ENCODE results near the gene PCDHGB1.
A peak's percentile ranks its signal among the peaks of the same experiment; 100 is the strongest.
"Not testable (repeated sequence)": the region's sequence is repeated elsewhere in the genome, so short reads cannot be mapped to it uniquely, and the experiment has no call there.

The PCDHGB1 gene

GRCh38 chr5:141338538-141339306 is 11.2 kb upstream of the PCDHGB1 start, which contains the start of gene PCDHGA2:
TSS of gene PCDHGA2 (plus strand) at chr5:141338760.
- no peaks in the 10 kb centered on the region for H3K4me1 Mint-ChIP-seq
- no peak within 1 kb of the TSS for H3K27ac Mint-ChIP-seq
- H3K36me3 Mint-ChIP-seq (ENCODE audit: low read depth), result peaks cover 24% of the 10 kb centered on the region
- H3K4me3 Mint-ChIP-seq, result no peak within 1 kb of the TSS
- H3K9me3 Mint-ChIP-seq, result peaks cover 71% of the 10 kb centered on the region
- ATAC-seq, result no peak
- DNase-seq, result no peak
- H3K27me3 Mint-ChIP-seq, result peaks cover 85% of the 10 kb centered on the region

DNA sequence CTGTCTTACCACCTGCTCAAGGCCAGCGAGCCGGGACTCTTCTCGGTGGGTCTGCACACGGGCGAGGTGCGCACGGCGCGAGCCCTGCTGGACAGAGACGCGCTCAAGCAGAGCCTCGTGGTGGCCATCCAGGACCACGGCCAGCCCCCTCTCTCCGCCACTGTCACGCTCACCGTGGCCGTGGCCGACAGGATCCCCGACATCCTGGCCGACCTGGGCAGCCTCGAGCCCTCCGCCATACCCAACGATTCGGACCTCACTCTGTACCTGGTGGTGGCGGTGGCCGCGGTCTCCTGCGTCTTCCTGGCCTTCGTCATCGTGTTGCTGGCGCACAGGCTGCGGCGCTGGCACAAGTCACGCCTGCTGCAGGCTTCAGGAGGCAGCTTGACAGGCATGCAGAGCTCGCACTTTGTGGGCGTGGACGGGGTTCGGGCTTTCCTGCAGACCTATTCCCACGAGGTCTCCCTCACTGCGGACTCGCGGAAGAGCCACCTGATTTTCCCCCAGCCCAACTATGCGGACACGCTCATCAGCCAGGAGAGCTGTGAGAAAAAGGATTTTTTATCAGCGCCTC is 9.0 kb upstream of the PCDHGB1 start:
- H3K27ac Mint-ChIP-seq, H3K4me3 Mint-ChIP-seq, ATAC-seq, H3K4me1 Mint-ChIP-seq, DNase-seq: not testable (repeated sequence)
- Mint-ChIP-seq H3K27me3 (peaks cover 81% of the 10 kb centered on the region), H3K36me3 (ENCODE audit: low read depth) (peaks cover 34% of the 10 kb centered on the region), H3K9me3 (peaks cover 65% of the 10 kb centered on the region)

GRCh38 chr5:141342773-141343172 is 7.1 kb upstream of the PCDHGB1 start:
- no peak for DNase-seq
- Mint-ChIP-seq H3K27ac (no peak overlapping the region), H3K27me3 (peaks cover 74% of the 10 kb centered on the region), H3K36me3 (ENCODE audit: low read depth) (peaks cover 34% of the 10 kb centered on the region), H3K9me3 (peaks cover 56% of the 10 kb centered on the region), H3K4me1 (no peaks in the 10 kb centered on the region), H3K4me3 (no peak overlapping the region)
- no peak for ATAC-seq

- Mint-ChIP-seq H3K36me3 (ENCODE audit: low read depth) (peaks cover 31% of the 10 kb centered on the region), H3K4me1 (no peaks in the 10 kb centered on the region), H3K27ac (no peak within 1 kb of the TSS), H3K4me3 (no peak within 1 kb of the TSS), H3K27me3 (peaks cover 68% of the 10 kb centered on the region), H3K9me3 (peaks cover 50% of the 10 kb centered on the region)
- no peak for ATAC-seq
- DNase-seq, result no peak
Measured at GRCh38 chr5:141343242-141343952, 6.5 kb upstream of the PCDHGB1 start, which contains the start of gene PCDHGA3. TSS of gene PCDHGA3 (plus strand) at chr5:141343829. CDS start at chr5:141344034, 205 bp downstream.

DNA sequence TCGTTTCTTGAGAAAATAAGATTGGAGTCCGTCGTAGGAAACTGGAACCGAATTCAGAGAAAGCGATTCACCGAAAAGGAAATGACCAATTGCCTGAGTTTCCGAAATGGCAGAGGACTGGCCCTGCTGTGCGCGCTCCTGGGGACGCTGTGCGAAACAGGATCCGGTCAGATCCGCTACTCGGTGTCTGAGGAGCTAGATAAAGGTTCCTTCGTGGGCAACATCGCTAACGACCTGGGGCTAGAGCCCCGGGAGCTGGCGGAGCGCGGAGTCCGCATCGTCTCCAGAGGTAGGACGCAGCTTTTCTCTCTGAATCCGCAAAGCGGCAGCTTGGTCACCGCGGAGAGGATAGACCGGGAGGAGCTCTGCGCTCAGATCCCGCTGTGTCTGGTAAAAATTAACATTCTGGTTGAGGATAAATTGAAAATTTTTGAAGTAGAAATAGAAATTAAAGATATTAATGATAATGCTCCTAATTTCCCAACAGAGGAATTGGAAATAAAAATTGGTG is 5.9 kb upstream of the PCDHGB1 start:
- ATAC-seq, result no peak
- H3K27me3 Mint-ChIP-seq, result peaks cover 67% of the 10 kb centered on the region
- peaks cover 28% of the 10 kb centered on the region for H3K36me3 Mint-ChIP-seq (ENCODE audit: low read depth)
- H3K4me1 Mint-ChIP-seq, result no peaks in the 10 kb centered on the region
- no peak overlapping the region for H3K27ac Mint-ChIP-seq
- no peak overlapping the region for H3K4me3 Mint-ChIP-seq
- no peak for DNase-seq
- peaks cover 51% of the 10 kb centered on the region for H3K9me3 Mint-ChIP-seq

DNA sequence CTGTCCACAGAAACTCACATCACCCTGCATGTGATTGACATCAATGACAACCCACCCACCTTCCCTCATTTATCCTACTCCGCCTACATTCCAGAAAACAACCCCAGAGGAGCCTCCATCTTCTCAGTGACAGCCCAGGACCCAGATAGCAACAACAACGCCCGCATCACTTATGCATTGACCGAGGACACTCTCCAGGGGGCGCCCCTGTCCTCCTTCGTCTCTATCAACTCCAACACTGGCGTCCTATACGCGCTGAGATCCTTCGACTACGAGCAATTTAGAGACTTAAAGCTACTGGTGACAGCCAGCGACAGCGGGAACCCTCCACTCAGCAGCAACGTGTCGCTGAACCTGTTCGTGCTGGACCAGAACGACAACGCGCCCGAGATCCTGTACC is 4.6 kb upstream of the PCDHGB1 start:
- Mint-ChIP-seq H3K4me1 (no peaks in the 10 kb centered on the region), H3K27me3 (peaks cover 62% of the 10 kb centered on the region), H3K9me3 (peaks cover 54% of the 10 kb centered on the region), H3K4me3 (no peak overlapping the region), H3K36me3 (ENCODE audit: low read depth) (peaks cover 25% of the 10 kb centered on the region), H3K27ac (no peak overlapping the region)
- DNase-seq, result no peak
- no peak for ATAC-seq

DNA sequence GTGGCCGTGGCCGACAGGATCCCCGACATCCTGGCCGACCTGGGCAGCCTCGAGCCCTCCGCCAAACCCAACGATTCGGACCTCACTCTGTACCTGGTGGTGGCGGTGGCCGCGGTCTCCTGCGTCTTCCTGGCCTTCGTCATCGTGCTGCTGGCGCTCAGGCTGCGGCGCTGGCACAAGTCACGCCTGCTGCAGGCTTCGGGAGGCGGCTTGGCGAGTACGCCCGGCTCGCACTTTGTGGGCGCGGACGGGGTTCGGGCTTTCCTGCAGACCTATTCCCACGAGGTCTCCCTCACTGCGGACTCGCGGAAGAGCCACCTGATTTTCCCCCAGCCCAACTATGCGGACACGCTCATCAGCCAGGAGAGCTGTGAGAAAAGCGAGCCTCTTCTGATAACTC is 3.9 kb upstream of the PCDHGB1 start:
- DNase-seq, H3K4me3 Mint-ChIP-seq, H3K27ac Mint-ChIP-seq, H3K4me1 Mint-ChIP-seq, ATAC-seq: not testable (repeated sequence)
- Mint-ChIP-seq H3K36me3 (ENCODE audit: low read depth) (peaks cover 25% of the 10 kb centered on the region), H3K27me3 (peaks cover 65% of the 10 kb centered on the region), H3K9me3 (peaks cover 56% of the 10 kb centered on the region)

- Mint-ChIP-seq H3K4me1 (no peaks in the 10 kb centered on the region), H3K36me3 (ENCODE audit: low read depth) (peaks cover 21% of the 10 kb centered on the region), H3K9me3 (peaks cover 50% of the 10 kb centered on the region), H3K4me3 (no peak overlapping the region), H3K27me3 (peaks cover 60% of the 10 kb centered on the region), H3K27ac (no peak overlapping the region)
- DNase-seq (no peak), ATAC-seq (no peak)
Measured at GRCh38 chr5:141351591-141351990, 1.7 kb downstream of the PCDHGB1 start.

- peaks cover 62% of the 10 kb centered on the region for H3K27me3 Mint-ChIP-seq
- H3K4me1 Mint-ChIP-seq, result peaks cover 2% of the 10 kb centered on the region
- no peak within 1 kb of the TSS for H3K27ac Mint-ChIP-seq
- peaks cover 47% of the 10 kb centered on the region for H3K9me3 Mint-ChIP-seq
- peaks cover 23% of the 10 kb centered on the region for H3K36me3 Mint-ChIP-seq (ENCODE audit: low read depth)
- H3K4me3 Mint-ChIP-seq, result no peak within 1 kb of the TSS
- ATAC-seq (no peak), DNase-seq (no peak)
Measured at GRCh38 chr5:141354900-141355469, 5.1 kb downstream of the PCDHGB1 start, which contains the start of gene PCDHGA4. TSS of gene PCDHGA4 (plus strand) at chr5:141355021. CDS start at chr5:141355108, 87 bp downstream.

GRCh38 chr5:141355641-141356040 is 5.7 kb downstream of the PCDHGB1 start:
- peaks cover 61% of the 10 kb centered on the region for H3K27me3 Mint-ChIP-seq
- H3K4me1 Mint-ChIP-seq, result peaks cover 2% of the 10 kb centered on the region
- ATAC-seq (no peak), DNase-seq (no peak)
- H3K4me3 Mint-ChIP-seq, result no peak overlapping the region
- H3K27ac Mint-ChIP-seq, result no peak overlapping the region
- peaks cover 23% of the 10 kb centered on the region for H3K36me3 Mint-ChIP-seq (ENCODE audit: low read depth)
- peaks cover 46% of the 10 kb centered on the region for H3K9me3 Mint-ChIP-seq

DNA sequence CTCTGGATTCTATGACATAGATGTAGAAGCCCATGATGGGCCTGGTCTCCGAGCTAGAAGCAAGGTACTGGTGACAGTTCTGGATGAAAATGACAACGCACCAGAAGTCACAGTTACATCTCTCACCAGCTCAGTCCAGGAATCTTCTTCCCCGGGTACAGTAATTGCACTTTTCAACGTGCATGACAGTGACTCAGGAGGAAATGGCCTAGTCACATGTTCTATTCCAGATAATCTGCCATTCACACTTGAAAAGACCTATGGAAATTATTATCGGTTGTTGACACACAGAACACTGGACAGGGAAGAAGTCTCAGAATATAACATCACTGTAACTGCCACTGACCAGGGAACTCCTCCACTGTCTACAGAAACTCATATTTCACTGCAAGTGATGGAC is 6.2 kb downstream of the PCDHGB1 start:
- Mint-ChIP-seq H3K27ac (no peak overlapping the region), H3K9me3 (peaks cover 47% of the 10 kb centered on the region), H3K4me3 (no peak overlapping the region), H3K36me3 (ENCODE audit: low read depth) (peaks cover 28% of the 10 kb centered on the region), H3K4me1 (peaks cover 2% of the 10 kb centered on the region), H3K27me3 (peaks cover 61% of the 10 kb centered on the region)
- ATAC-seq (no peak), DNase-seq (no peak)

DNA sequence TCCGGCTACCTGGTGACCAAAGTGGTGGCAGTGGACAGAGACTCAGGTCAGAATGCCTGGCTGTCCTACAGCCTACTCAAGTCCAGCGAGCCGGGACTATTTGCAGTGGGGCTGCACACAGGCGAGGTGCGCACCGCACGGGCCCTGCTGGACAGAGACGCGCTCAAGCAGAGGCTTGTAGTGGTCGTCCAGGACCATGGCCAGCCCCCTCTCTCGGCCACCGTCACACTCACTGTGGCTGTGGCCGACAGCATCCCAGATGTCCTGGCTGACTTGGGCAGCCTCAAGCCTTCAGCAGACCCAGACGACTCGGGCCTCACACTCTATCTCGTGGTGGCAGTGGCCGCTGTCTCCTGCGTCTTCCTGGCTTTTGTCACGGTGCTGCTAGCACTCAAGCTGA is 7.1 kb downstream of the PCDHGB1 start:
- H3K27me3 Mint-ChIP-seq, result peaks cover 61% of the 10 kb centered on the region
- DNase-seq (no peak), ATAC-seq (no peak)
- H3K27ac Mint-ChIP-seq, result no peak overlapping the region
- peaks cover 47% of the 10 kb centered on the region for H3K9me3 Mint-ChIP-seq
- H3K4me3 Mint-ChIP-seq, result no peak overlapping the region
- H3K4me1 Mint-ChIP-seq, result peaks cover 2% of the 10 kb centered on the region
- peaks cover 30% of the 10 kb centered on the region for H3K36me3 Mint-ChIP-seq (ENCODE audit: low read depth)

DNA sequence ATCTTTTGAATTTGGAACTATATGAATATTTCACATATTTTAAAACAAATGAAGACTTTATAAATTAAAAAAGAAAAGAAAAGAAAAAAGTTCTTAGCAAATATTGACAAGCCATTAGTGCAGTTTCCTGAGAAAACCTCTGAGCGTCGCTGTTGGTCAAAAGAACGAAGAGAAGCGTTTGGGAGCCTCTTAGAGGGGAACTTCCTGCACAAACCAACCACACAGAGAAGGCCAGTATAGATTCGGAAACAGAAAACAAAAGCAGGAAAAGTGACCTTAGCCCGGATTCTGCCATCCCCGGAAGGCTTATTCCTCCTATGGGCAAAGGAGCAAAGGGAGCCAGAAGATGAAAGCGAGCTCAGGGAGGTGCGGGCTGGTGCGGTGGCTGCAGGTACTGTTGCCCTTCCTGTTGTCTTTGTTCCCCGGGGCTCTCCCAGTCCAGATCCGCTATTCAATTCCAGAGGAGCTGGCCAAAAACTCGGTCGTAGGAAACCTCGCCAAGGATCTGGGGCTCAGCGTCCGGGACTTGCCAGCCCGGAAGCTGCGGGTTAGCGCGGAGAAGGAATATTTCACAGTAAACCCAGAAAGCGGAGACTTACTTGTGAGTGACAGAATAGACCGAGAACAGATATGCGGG is 10.0 kb downstream of the PCDHGB1 start, which contains the start of gene PCDHGB2:
Gene PCDHGB2 (plus strand): TSS at position 205 of the 637 bp plus-strand sequence. CDS start 142 bp downstream, at position 347.
- peaks cover 53% of the 10 kb centered on the region for H3K9me3 Mint-ChIP-seq
- H3K27ac Mint-ChIP-seq, result no peak within 1 kb of the TSS
- peak within 1 kb of the TSS; percentile 76 for H3K4me3 Mint-ChIP-seq
- H3K36me3 Mint-ChIP-seq (ENCODE audit: low read depth), result peaks cover 37% of the 10 kb centered on the region
- H3K4me1 Mint-ChIP-seq, result peaks cover 2% of the 10 kb centered on the region
- DNase-seq (no peak), ATAC-seq (no peak)
- H3K27me3 Mint-ChIP-seq, result peaks cover 69% of the 10 kb centered on the region

DNA sequence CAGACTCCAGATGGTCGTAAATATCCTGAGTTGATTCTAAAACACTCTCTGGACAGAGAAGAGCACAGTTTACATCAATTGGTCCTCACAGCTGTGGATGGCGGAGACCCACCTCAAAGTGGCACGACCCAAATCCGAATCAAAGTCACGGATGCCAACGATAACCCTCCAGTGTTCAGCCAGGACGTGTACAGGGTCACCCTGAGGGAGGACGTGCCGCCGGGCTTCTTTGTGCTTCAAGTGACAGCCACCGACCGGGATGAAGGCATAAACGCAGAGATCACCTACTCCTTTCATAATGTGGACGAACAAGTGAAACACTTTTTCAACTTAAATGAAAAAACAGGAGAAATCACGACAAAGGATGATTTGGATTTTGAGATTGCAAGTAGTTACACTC is 10.8 kb downstream of the PCDHGB1 start:
- Mint-ChIP-seq H3K4me3 (no peak overlapping the region), H3K36me3 (ENCODE audit: low read depth) (peaks cover 41% of the 10 kb centered on the region), H3K27me3 (peaks cover 75% of the 10 kb centered on the region), H3K4me1 (peaks cover 2% of the 10 kb centered on the region), H3K9me3 (peaks cover 59% of the 10 kb centered on the region), H3K27ac (no peak overlapping the region)
- ATAC-seq, result no peak
- DNase-seq, result no peak

All from activated naive CD8-positive, alpha-beta T cell treated with anti-CD3 and anti-CD28 coated beads, Interleukin-2, amount 50 U/mL, for 24 hours (primary cell).